ENCODE results near the gene LRRC37A. TPM values are rescaled to one million over a fixed set of nuclear protein-coding genes. Genes with fewer than 3 reads are reported as not detected.
"Not testable (repeated sequence)": the region's sequence is repeated elsewhere in the genome, so short reads cannot be mapped to it uniquely, and the experiment has no call there.

The LRRC37A gene
- total RNA-seq, 1 donor from 2014 or later = 3.8 TPM

DNA sequence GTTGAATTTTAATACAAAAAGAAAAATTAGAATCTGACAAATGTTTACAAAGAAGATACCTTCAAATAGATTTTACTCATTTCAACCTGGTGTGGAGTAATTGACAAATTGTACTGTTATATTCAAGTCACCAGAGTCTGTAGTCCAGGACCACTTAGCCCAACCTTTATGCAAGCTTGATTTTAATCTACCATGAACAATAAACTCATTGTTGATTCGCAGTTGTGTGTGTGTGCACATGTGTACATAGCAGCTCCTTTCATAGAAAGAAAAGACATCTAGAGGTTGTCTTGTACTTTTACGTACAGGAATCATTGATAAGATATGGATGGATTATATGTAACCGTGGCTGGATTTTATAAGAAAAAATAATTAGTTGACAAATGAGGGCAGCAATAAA is 20.7 kb upstream of the LRRC37A start:
- Mint-ChIP-seq H3K4me1 (ENCODE audit: unreplicated experiment) (no peaks in the 10 kb centered on the region), H3K36me3 (no peaks in the 10 kb centered on the region), H3K4me3 (no peak overlapping the region), H3K27me3 (peaks cover 37% of the 10 kb centered on the region), H3K27ac (no peak overlapping the region), H3K9me3 (no peaks in the 10 kb centered on the region)
- TF ChIP-seq, protein P1, sequence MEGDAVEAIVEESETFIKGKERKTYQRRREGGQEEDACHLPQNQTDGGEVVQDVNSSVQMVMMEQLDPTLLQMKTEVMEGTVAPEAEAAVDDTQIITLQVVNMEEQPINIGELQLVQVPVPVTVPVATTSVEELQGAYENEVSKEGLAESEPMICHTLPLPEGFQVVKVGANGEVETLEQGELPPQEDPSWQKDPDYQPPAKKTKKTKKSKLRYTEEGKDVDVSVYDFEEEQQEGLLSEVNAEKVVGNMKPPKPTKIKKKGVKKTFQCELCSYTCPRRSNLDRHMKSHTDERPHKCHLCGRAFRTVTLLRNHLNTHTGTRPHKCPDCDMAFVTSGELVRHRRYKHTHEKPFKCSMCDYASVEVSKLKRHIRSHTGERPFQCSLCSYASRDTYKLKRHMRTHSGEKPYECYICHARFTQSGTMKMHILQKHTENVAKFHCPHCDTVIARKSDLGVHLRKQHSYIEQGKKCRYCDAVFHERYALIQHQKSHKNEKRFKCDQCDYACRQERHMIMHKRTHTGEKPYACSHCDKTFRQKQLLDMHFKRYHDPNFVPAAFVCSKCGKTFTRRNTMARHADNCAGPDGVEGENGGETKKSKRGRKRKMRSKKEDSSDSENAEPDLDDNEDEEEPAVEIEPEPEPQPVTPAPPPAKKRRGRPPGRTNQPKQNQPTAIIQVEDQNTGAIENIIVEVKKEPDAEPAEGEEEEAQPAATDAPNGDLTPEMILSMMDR (conservative IDR thresholded peaks at IDR 0.05) = no peak
- DNase-seq (ENCODE audit: extremely low spot score, unreplicated experiment) = no peak

GRCh38 chr17:46276728-46277479 is 18.0 kb upstream of the LRRC37A start:
- not testable (repeated sequence) for DNase-seq (ENCODE audit: extremely low spot score, unreplicated experiment); H3K4me3 Mint-ChIP-seq; H3K4me1 Mint-ChIP-seq (ENCODE audit: unreplicated experiment); H3K9me3 Mint-ChIP-seq; H3K36me3 Mint-ChIP-seq; H3K27ac Mint-ChIP-seq
- H3K27me3 Mint-ChIP-seq = peaks cover 18% of the 10 kb centered on the region

DNA sequence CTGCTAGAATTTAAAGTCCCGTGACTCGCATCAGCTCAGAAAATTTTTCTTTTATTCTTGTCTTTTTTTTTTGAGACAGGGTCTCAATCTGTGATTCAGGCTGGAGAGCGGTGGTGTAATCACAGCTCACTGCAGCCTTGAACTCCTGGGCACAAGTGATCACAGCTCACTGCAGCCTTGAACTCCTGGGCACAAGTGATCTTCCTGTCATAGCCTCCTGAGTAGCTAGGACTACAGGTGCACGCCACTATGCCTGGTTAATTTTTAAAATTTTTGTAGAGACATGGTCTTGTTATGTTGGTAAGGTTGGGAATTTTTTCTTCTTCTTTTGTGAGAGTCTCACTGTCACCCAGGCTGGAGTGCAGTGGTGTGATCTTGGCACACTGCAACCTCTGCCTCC is 13.6 kb upstream of the LRRC37A start:
- DNase-seq (ENCODE audit: extremely low spot score, unreplicated experiment); H3K4me3 Mint-ChIP-seq; H3K27ac Mint-ChIP-seq; H3K36me3 Mint-ChIP-seq; H3K4me1 Mint-ChIP-seq (ENCODE audit: unreplicated experiment); H3K27me3 Mint-ChIP-seq; H3K9me3 Mint-ChIP-seq: not testable (repeated sequence)

DNA sequence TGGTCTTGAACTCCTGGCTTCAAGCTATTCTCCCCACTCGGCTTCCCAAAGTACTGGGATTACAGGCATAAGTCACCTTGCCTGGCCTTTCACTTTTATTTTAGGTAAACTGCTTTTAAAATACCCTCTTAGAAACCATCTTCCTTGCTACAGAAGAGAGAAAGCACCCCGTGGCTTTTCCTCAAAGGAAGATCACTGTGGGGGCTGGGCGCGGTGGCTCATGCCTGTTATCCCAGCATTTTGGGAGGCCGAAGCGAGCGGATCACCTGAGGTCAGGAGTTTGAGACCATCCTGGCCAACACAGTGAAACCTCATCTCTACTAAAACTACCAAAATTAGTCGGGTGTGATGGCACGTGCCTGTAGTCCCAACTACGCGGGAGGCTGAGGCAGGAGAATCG is 12.3 kb upstream of the LRRC37A start:
- peaks cover 10% of the 10 kb centered on the region for H3K4me1 Mint-ChIP-seq (ENCODE audit: unreplicated experiment)
- H3K27ac Mint-ChIP-seq; DNase-seq (ENCODE audit: extremely low spot score, unreplicated experiment); H3K9me3 Mint-ChIP-seq; H3K4me3 Mint-ChIP-seq; H3K27me3 Mint-ChIP-seq; H3K36me3 Mint-ChIP-seq: not testable (repeated sequence)

GRCh38 chr17:46284467-46284866 is 10.5 kb upstream of the LRRC37A start:
- not testable (repeated sequence) for H3K9me3 Mint-ChIP-seq; H3K27me3 Mint-ChIP-seq; H3K4me3 Mint-ChIP-seq; DNase-seq (ENCODE audit: extremely low spot score, unreplicated experiment); H3K36me3 Mint-ChIP-seq
- Mint-ChIP-seq H3K27ac (peak overlapping the region; percentile 31), H3K4me1 (ENCODE audit: unreplicated experiment) (peaks cover 10% of the 10 kb centered on the region)

GRCh38 chr17:46285500-46285899 is 9.4 kb upstream of the LRRC37A start:
- peaks cover 10% of the 10 kb centered on the region for H3K4me1 Mint-ChIP-seq (ENCODE audit: unreplicated experiment)
- H3K27ac Mint-ChIP-seq; H3K36me3 Mint-ChIP-seq; H3K9me3 Mint-ChIP-seq; DNase-seq (ENCODE audit: extremely low spot score, unreplicated experiment); H3K27me3 Mint-ChIP-seq; H3K4me3 Mint-ChIP-seq: not testable (repeated sequence)

- H3K27ac Mint-ChIP-seq = peak overlapping the region; percentile 57
- H3K9me3 Mint-ChIP-seq, H3K36me3 Mint-ChIP-seq, H3K27me3 Mint-ChIP-seq, H3K4me3 Mint-ChIP-seq: not testable (repeated sequence)
- DNase-seq (ENCODE audit: extremely low spot score, unreplicated experiment) = peak; percentile 68
- TF ChIP-seq, protein P1 (conservative IDR thresholded peaks at IDR 0.05) = peak; percentile 89
- H3K4me1 Mint-ChIP-seq (ENCODE audit: unreplicated experiment) = peaks cover 10% of the 10 kb centered on the region
Observed at GRCh38 chr17:46286764-46287221, 8.1 kb upstream of the LRRC37A start.

GRCh38 chr17:46287587-46287986 is 7.3 kb upstream of the LRRC37A start:
- H3K27ac Mint-ChIP-seq, H3K9me3 Mint-ChIP-seq, H3K36me3 Mint-ChIP-seq, H3K27me3 Mint-ChIP-seq, H3K4me3 Mint-ChIP-seq: not testable (repeated sequence)
- peak; percentile 51 for DNase-seq (ENCODE audit: extremely low spot score, unreplicated experiment)
- H3K4me1 Mint-ChIP-seq (ENCODE audit: unreplicated experiment) = peaks cover 10% of the 10 kb centered on the region

DNA sequence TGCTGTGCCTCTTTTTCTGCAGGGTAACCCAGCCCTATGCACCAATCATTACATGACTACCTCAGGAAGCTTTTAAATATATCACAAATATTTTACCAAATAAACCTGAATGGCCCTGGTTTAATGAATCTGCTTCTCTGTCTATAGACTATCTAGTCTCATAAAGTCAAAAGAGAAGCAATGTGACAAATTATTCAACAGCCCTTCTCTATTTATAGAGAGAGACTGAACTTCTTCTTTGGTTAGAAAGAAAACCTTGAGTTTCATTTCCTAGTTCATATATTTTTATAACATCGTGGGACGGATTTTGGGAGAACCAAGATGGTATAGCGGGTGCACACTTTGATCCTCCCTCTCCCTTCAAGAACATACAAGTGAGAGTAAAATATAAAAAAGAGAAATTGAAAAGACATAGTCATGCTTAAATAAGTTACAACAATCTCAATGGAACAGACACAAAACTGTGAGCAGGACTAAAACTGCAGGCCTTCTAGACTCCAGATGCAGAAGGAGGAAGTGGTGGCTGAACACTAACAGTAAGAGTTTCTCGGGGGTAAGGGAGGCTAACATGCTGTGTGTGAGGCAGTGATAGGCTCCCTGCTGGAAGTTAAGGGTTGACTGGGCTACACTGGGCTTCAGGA is 3.9 kb upstream of the LRRC37A start:
- DNase-seq (ENCODE audit: extremely low spot score, unreplicated experiment); H3K36me3 Mint-ChIP-seq; H3K27me3 Mint-ChIP-seq; H3K4me1 Mint-ChIP-seq (ENCODE audit: unreplicated experiment); H3K4me3 Mint-ChIP-seq; H3K9me3 Mint-ChIP-seq; H3K27ac Mint-ChIP-seq: not testable (repeated sequence)

DNA sequence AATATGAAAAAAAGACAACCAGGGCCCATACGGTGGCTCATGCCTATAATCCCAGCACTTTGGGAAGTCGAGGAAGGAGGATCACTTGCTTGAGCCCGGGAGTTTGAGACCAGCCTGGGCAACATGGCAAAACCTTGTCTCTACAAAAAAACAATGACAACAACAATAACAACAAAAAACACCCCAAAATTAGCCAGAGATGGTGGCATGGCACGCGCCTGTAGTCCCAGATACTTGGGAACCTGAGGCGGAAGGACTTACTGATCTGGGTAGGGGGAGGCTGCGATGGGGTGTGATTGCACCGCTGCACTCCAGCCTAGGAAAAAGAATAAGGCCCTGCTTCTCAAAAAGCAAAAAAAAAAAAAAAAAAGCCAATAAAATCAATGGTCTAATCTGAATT is 3.3 kb upstream of the LRRC37A start:
- not testable (repeated sequence) for H3K27me3 Mint-ChIP-seq; H3K36me3 Mint-ChIP-seq; H3K4me3 Mint-ChIP-seq; H3K27ac Mint-ChIP-seq; H3K4me1 Mint-ChIP-seq (ENCODE audit: unreplicated experiment); H3K9me3 Mint-ChIP-seq
- peak; percentile 42 for DNase-seq (ENCODE audit: extremely low spot score, unreplicated experiment)

DNA sequence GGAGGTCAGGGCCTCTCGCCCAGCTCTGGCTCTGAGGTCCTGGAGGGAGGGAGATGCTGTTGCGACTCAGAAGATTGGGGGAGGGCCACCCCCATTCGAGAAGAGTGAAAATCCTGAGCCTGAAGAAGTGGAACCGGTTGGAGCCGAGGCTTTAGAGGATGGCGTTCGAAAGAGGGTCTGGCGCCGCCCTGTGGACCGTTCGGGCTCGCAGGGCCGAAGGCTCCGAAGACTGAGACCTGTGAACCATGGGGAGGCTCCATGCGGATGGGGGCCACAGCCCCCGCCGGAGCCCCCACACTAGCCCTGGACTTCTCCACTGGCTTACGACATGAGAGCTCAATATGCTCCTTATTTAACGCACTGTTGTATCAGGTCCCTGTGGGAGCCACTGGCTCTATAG is 46.3 kb downstream of the LRRC37A start:
- H3K4me1 Mint-ChIP-seq (ENCODE audit: unreplicated experiment); H3K27ac Mint-ChIP-seq; DNase-seq (ENCODE audit: extremely low spot score, unreplicated experiment); H3K36me3 Mint-ChIP-seq; H3K4me3 Mint-ChIP-seq; H3K27me3 Mint-ChIP-seq; H3K9me3 Mint-ChIP-seq: not testable (repeated sequence)

DNA sequence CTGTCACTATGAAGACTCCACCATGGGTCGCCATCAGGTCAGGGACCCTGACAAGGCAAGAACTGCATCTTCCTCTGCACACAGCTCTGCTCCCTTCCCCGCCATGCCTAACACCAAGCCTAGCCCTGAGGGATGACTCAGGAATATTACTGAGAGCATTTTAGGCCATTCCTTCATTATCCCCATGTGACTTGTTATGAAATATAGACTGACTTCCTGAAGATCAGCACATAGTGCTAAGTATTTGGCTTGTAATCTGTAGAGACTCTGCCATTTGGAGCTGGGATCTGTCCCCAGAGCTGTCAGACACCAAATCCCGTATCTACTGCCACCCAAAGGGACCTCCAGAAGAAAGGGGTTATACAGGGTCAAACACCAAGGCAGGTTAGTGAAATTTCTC is 47.2 kb downstream of the LRRC37A start:
- DNase-seq (ENCODE audit: extremely low spot score, unreplicated experiment); H3K27me3 Mint-ChIP-seq; H3K27ac Mint-ChIP-seq; H3K9me3 Mint-ChIP-seq; H3K4me1 Mint-ChIP-seq (ENCODE audit: unreplicated experiment); H3K4me3 Mint-ChIP-seq; H3K36me3 Mint-ChIP-seq: not testable (repeated sequence)
